Natural killer cell treated with Interleukin-12 subunit alpha and Interleukin-12 subunit beta and Interleukin-15 and Interleukin-18, amount 100 ng/mL, for 72 hours (primary cell): ENCODE measurements around the gene BOC. TPM values are rescaled to one million over a fixed set of nuclear protein-coding genes. Genes with fewer than 3 reads are reported as not detected.

Experiments used
- ATAC-seq, 2 donors: fragments of 150-1000 bp; cut with Tn5 transposase in 1 of 2; sonication (Bioruptor Pico), chemical (Tn5 transposase) in 1 of 2; 2 replicates each; pipeline ENCODE4 v1.10.0; 2021
- DNase-seq: peaks from one replicate; pipeline ENCODE4 v3.0.0; 2022; ENCODE audit warnings: low spot score
- H3K27ac Mint-ChIP-seq, 2 donors: 1 replicate in 1 of 2; 2 replicates in 1 of 2; pipeline ENCODE4 v1.8.0; 2022; ENCODE audit warnings: mixed read lengths in 2 of 2, mild to moderate bottlenecking in 1 of 2, moderate library complexity in 1 of 2
- H3K27me3 Mint-ChIP-seq, 2 donors: 1 replicate in 1 of 2; 2 replicates in 1 of 2; pipeline ENCODE4 v1.8.0; 2022; ENCODE audit warnings: mixed read lengths in 2 of 2
- H3K36me3 Mint-ChIP-seq: one replicate; pipeline ENCODE4 v1.8.0; 2022; ENCODE audit warnings: mixed read lengths
- H3K4me1 Mint-ChIP-seq, 2 donors: 1 replicate in 1 of 2; 2 replicates in 1 of 2; pipeline ENCODE4 v1.8.0; 2022; ENCODE audit warnings: low read depth in 2 of 2, mixed read lengths in 2 of 2, mild to moderate bottlenecking in 1 of 2
- H3K4me3 Mint-ChIP-seq: one replicate; pipeline ENCODE4 v1.8.0; 2022; ENCODE audit warnings: mixed read lengths
- H3K9me3 Mint-ChIP-seq: 2 replicates; pipeline ENCODE4 v1.8.0; 2022; ENCODE audit warnings: mixed read lengths
- total RNA-seq, 2 donors: library from RNA; stranded (reverse); gene quantifications; one replicate each; pipeline ENCODE4 v1.2.3, GENCODE V29; 2022

The BOC gene
- total RNA-seq, 2 donors from 2014 or later, result 1.5 TPM; not detected in 1

DNA sequence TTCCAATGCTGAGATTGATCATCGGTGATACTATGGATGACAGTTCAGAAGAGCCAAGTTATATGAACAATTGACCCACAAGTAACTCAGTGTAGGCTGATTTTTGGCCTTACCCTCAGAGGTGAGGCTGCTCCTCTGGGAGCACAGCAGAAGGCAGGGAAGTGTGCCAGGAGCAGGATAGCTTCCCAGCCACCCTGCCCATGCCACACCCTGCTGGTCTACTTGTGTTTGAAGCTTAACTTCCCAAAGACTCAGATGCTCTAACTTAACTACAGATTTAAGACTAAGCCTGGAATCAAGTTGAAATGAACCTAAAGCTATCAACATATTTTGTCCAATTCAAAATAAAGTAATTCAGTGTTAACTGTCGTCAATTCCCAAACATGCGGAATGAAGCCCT is 77.5 kb downstream of the BOC start:
- Mint-ChIP-seq H3K9me3 (no peaks in the 10 kb centered on the region), H3K27me3 (no peaks in the 10 kb centered on the region)

DNA sequence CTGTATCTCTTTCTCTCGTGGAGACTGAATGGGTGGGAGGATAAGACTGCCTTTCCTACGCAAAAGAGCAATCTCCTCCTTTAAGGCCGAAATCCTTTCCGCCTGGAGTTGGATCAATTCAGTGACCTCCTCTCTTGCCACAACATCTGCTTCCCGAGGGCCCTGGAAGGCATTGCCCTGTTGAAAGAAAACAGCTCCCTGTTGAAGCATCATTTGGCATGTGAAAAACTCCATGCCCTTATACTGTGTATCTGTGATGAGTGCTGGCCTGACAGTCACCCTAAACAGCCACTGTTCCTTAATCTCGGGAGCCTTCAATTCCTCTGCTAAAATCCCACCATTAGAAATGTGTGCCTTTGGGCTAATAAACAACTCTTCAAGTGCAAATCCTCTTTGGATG is 80.2 kb downstream of the BOC start:
- Mint-ChIP-seq H3K4me3 (no peak overlapping the region), H3K27ac (no peak overlapping the region), H3K27me3 (no peaks in the 10 kb centered on the region), H3K9me3 (no peaks in the 10 kb centered on the region), H3K36me3 (no peaks in the 10 kb centered on the region), H3K4me1 (no peaks in the 10 kb centered on the region)
- ATAC-seq (no peak), DNase-seq (no peak)

More for the DNA sequence above, 77.5 kb downstream of the BOC start:
- ATAC-seq, result no peak
- no peaks in the 10 kb centered on the region for H3K4me1 Mint-ChIP-seq
- DNase-seq, result no peak
- H3K36me3 Mint-ChIP-seq, result no peaks in the 10 kb centered on the region
- no peak overlapping the region for H3K4me3 Mint-ChIP-seq
- H3K27ac Mint-ChIP-seq, result no peak overlapping the region

DNA sequence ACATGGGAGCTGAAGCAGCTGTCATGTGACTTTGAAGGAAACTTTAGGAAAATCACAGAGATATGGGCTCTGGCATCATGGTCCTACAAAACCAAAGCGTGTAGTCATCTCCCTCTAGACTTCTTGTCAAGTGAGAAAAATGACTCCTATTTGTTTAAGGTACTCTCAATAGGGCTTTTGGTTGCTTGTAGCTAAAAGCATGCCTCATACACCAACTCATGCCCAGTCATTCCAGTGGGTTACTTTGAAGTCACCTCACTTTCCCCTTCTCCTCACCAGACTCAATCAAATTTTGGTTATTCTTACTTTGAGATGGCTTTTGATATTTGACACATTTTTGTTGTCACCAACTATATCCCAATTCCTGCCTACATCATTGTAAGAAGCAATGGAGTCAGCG is 81.6 kb downstream of the BOC start:
- no peak overlapping the region for H3K27ac Mint-ChIP-seq
- no peaks in the 10 kb centered on the region for H3K27me3 Mint-ChIP-seq
- DNase-seq (no peak), ATAC-seq (no peak)
- no peaks in the 10 kb centered on the region for H3K9me3 Mint-ChIP-seq
- H3K4me3 Mint-ChIP-seq, result no peak overlapping the region
- H3K36me3 Mint-ChIP-seq, result no peaks in the 10 kb centered on the region
- H3K4me1 Mint-ChIP-seq, result no peaks in the 10 kb centered on the region

DNA sequence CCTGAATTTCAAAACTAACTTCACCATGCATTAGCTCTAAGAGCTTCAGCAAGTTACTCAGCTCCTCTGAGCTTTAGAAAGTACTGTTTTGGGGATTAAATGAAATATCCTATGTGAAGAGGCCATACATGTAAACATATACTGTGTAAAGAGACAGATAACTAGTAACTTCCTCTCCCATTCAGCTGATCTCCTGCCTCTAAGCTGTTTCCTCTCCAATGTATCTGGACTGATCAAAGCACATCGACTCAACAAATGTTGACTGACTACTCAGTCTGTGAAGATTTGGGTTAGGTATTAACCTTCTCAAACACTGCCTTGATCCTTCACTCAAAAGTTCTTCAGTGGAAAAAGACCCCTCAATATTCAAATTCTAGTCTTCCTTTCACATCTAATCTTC is 82.0 kb downstream of the BOC start:
- Mint-ChIP-seq H3K4me3 (no peak overlapping the region), H3K27ac (no peak overlapping the region), H3K36me3 (no peaks in the 10 kb centered on the region), H3K9me3 (no peaks in the 10 kb centered on the region), H3K27me3 (no peaks in the 10 kb centered on the region), H3K4me1 (no peaks in the 10 kb centered on the region)
- DNase-seq (no peak), ATAC-seq (no peak)

DNA sequence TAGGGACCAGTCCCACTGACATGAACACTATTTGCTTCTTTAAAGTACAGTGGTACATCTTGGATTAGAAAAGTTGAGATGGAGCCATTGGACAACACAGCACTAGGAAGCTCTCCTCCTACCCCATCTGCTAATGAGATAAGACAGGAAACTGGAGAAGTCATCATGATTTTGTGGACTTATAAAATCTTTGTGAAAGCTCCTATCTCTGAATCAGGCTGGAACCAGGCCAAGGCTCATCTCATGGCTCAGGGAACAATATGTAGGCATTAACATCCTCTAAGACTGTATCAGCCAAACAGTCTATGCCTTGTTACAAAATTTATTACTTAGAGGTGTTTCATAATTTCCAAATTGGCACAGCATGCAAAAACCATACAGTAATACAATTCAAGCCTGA is 84.1 kb downstream of the BOC start:
- no peak for ATAC-seq
- H3K36me3 Mint-ChIP-seq, result no peaks in the 10 kb centered on the region
- no peak for DNase-seq
- no peaks in the 10 kb centered on the region for H3K9me3 Mint-ChIP-seq
- no peak overlapping the region for H3K4me3 Mint-ChIP-seq
- H3K27me3 Mint-ChIP-seq, result no peaks in the 10 kb centered on the region
- H3K4me1 Mint-ChIP-seq, result no peaks in the 10 kb centered on the region
- H3K27ac Mint-ChIP-seq, result no peak overlapping the region

DNA sequence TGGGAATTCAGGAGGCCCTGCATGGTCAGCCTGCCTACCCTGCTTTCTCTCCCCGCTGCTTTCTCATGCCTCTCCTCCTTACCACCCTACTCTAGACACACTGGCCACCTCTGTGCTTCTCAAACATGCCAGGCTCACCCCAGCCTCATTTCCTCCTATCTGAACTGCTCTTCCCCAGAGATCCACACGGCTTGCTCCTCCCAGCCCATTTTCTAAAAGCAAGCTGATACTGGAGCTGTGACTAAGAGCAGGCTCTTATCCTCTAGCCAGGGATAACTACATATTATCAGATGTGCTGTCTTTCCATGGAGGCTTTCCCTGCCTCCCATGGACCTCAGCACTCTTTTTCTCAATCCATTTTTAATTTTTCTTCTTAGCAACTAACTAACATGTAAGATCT is 85.9 kb downstream of the BOC start:
- Mint-ChIP-seq H3K9me3 (no peaks in the 10 kb centered on the region), H3K27me3 (no peaks in the 10 kb centered on the region), H3K4me1 (no peaks in the 10 kb centered on the region), H3K27ac (no peak overlapping the region), H3K4me3 (no peak overlapping the region), H3K36me3 (no peaks in the 10 kb centered on the region)
- ATAC-seq (no peak), DNase-seq (no peak)

DNA sequence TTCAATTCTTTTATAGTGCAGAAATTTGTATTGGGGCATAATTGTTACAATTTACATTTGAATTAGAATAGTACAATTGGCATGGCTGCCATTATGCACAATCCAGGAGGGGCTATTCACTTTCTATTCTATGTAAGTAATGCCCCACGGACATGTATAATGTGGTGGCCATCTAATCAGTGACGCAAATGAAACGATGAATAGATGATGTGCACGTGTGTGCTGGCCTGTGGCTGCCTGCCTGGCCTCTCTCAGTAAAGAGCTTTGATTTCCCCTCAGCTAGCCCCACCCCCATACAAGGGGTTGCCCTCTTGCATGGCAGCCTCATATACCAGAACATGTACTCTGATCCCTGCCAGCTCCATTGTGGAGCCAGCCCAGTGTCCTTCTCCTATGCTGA is 86.5 kb downstream of the BOC start:
- Mint-ChIP-seq H3K4me3 (no peak overlapping the region), H3K27me3 (no peaks in the 10 kb centered on the region), H3K27ac (no peak overlapping the region), H3K36me3 (no peaks in the 10 kb centered on the region), H3K4me1 (no peaks in the 10 kb centered on the region), H3K9me3 (no peaks in the 10 kb centered on the region)
- ATAC-seq (no peak), DNase-seq (no peak)

DNA sequence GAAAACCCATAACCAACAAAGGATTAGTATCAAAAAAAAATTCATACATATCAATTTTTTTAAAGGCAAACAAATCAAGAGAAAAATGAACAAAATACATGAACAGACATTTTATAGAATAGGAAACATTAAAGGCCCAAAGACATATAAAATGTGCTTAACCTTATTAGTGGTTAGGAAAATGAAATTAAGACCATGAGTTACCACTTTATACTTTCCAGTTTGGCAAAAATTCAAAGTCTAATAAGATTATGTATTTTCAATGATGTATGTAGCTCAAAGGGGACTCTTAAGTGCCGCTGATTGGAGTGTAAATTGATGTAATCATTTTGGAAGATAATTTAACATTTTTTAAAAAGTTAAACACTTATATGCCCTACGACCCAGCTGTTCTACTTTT is 89.2 kb downstream of the BOC start:
- DNase-seq (no peak), ATAC-seq (no peak)
- Mint-ChIP-seq H3K27ac (no peak overlapping the region), H3K4me3 (no peak overlapping the region), H3K4me1 (no peaks in the 10 kb centered on the region), H3K36me3 (no peaks in the 10 kb centered on the region), H3K9me3 (no peaks in the 10 kb centered on the region), H3K27me3 (no peaks in the 10 kb centered on the region)

DNA sequence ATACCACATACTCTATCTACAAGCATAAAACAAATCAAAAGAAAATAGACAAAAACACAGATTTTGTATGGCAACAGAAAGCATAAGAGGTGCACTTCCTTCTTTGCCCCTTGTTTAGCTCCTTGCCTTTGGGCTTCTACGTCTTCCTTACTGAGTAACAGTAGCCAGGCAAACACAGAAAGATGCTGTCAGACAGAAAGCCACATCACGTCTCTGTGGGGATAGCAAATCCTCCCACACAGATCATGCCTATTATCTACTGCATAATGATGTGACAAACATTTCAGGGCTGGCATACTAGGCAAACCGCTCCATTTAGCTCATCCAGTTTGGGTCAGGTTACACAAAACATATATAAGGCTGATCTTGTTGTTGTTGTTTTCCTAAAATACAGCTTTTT is 92.7 kb downstream of the BOC start:
- Mint-ChIP-seq H3K27me3 (no peaks in the 10 kb centered on the region), H3K4me3 (no peak overlapping the region), H3K36me3 (no peaks in the 10 kb centered on the region), H3K9me3 (no peaks in the 10 kb centered on the region), H3K27ac (no peak overlapping the region), H3K4me1 (peaks cover 0 to 3% of the 10 kb centered on the region in 2 donors)
- DNase-seq (no peak), ATAC-seq (no peak)

DNA sequence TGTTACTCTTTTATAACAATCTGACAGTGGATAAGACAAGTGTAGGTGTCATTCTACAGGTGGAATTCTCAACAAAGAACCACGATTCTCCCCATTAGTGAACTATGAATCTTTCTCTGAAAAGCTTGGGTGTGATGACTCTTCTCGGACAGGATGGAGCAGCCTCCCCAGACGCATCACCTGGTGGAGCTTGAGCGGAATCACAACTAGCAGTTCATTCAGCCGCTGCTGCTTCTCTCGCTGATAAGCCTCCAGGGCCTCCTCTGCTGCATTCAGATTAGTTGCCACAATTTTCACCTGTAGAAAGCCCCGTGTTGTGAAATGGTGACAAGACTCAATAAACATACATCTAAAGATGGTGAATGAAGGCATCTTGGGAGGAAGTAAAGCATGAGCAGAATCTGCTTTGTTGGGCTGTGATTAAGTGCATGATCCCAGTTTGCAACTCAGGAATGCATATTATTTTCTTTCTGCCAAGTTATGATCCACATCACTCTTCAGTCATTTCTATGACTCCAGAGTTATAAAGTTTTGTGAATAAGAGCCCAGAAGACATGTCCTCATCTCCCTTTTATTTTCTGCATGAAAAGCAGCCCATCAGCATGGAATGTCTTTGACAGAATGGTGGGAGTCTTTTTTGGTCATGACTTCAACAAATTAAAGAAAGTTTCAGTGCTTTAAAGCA is 93.6 kb downstream of the BOC start:
- H3K4me1 Mint-ChIP-seq, result peaks cover 0 to 3% of the 10 kb centered on the region in 2 donors
- H3K36me3 Mint-ChIP-seq, result no peaks in the 10 kb centered on the region
- no peaks in the 10 kb centered on the region for H3K27me3 Mint-ChIP-seq
- no peak overlapping the region for H3K4me3 Mint-ChIP-seq
- H3K9me3 Mint-ChIP-seq, result no peaks in the 10 kb centered on the region
- DNase-seq (no peak), ATAC-seq (no peak)
- H3K27ac Mint-ChIP-seq, result no peak overlapping the region

DNA sequence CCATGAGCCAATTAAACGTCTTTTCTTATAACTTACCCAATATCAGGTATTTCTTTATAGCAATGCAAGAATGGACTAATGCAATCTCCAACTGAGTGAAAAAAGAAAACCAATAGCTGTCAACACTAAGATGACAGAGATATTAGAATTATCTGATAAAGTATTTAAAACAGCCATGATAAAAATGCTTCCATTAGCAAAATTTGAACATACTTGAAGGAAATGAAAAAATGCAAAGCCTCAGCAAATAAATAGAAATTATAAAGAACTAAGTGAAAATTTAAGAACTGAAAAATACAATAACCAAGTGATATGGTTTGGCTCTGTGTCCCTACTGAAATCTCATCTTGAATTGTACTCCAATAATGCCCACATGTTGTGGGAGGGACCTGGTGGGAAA is 99.6 kb downstream of the BOC start:
- Mint-ChIP-seq H3K9me3 (peaks cover 9% of the 10 kb centered on the region), H3K36me3 (peaks cover 32% of the 10 kb centered on the region), H3K27me3 (no peaks in the 10 kb centered on the region), H3K27ac (no peak overlapping the region), H3K4me1 (peaks cover 0 to 3% of the 10 kb centered on the region in 2 donors), H3K4me3 (no peak overlapping the region)
- ATAC-seq, result no peak
- DNase-seq, result no peak

DNA sequence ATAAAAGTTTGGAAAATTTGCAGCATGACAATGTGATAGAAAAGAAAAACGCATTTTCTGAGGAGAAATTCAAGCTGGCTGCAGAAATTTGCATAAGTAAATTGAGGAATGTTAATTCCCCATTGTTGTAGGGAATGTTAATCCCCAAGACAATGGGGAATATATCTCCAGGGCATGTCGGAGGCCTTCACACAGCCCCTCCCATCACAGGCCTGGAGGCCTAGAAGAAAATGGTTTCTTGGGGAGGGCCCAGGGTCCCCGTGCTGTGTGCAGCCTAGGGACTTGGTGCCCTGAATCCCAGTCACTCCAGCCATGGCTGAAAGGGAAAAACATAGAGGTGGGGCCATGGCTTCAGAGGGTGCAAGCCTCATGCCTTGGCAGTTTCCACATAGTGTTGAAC is 101.1 kb downstream of the BOC start:
- DNase-seq (no peak), ATAC-seq (no peak)
- H3K9me3 Mint-ChIP-seq, result peaks cover 9% of the 10 kb centered on the region
- H3K4me3 Mint-ChIP-seq, result no peak overlapping the region
- H3K36me3 Mint-ChIP-seq, result peaks cover 37% of the 10 kb centered on the region
- no peaks in the 10 kb centered on the region for H3K27me3 Mint-ChIP-seq
- peaks cover 0 to under 1% of the 10 kb centered on the region in 2 donors for H3K4me1 Mint-ChIP-seq
- no peak overlapping the region for H3K27ac Mint-ChIP-seq

DNA sequence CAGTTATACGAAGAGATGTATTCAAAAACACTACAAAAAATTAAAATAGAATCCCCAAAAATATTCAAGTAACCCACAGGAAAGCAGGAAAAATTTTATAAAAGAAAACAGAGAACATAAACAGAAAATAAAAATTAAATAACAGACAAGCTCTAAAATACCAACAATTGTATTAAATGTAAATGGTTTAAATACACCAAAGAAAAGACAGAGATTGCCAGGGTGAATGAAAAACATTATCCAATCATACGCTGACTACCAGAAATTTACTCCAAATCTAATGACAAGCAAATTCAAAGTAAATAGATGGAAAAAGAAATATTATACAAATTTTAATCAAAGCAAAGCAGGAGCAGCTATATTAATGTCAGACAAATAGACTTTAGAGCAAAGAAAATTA is 103.6 kb downstream of the BOC start:
- Mint-ChIP-seq H3K9me3 (peaks cover 9% of the 10 kb centered on the region), H3K4me1 (no peaks in the 10 kb centered on the region), H3K27me3 (no peaks in the 10 kb centered on the region), H3K4me3 (no peak overlapping the region), H3K27ac (no peak overlapping the region), H3K36me3 (peaks cover 37% of the 10 kb centered on the region)
- no peak for ATAC-seq
- DNase-seq, result no peak

DNA sequence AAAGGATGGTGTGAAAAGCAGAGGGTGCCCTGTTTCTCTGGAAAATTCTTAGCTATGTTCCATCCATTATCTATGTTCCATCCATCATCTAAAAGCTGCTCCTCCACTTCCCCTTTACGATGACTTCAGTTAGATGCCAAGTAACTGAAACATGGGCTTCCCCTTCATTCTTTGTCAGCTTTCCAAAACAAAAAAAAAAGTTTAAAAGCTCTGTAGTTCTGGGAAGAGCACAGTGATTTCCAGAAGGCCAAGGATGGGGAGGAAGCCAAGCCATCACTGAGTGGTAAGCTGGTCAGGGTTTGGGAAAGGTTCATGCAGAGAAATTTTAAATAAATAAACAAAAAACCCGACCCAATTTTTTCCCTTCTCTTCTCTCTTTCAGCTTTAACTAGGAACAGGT is 118.4 kb downstream of the BOC start:
- Mint-ChIP-seq H3K36me3 (no peaks in the 10 kb centered on the region), H3K27ac (no peak overlapping the region), H3K4me3 (no peak overlapping the region), H3K9me3 (no peaks in the 10 kb centered on the region), H3K27me3 (no peaks in the 10 kb centered on the region), H3K4me1 (no peaks in the 10 kb centered on the region)
- ATAC-seq, result no peak
- no peak for DNase-seq

DNA sequence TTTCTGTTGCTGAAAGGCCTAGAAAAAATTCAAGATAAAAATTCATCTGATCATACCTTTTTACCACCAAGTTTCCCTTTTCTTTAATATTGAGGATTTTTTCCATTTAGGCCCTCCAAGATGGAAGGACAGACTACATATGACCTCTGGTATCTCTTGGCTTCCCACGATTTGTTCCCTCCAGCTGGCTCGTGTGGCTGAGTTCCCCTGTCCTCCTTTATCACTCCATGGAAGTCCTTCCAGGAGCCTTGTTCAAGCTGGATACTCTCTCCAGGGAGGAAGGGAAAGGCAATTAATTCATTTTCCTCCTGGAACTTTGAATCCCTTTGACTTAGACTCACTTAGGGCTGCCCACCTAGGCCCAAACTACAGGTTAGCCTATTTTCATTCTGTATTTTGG is 119.4 kb downstream of the BOC start:
- ATAC-seq (no peak), DNase-seq (no peak)
- H3K27me3 Mint-ChIP-seq, result no peaks in the 10 kb centered on the region
- no peak overlapping the region for H3K27ac Mint-ChIP-seq
- H3K36me3 Mint-ChIP-seq, result no peaks in the 10 kb centered on the region
- no peaks in the 10 kb centered on the region for H3K9me3 Mint-ChIP-seq
- H3K4me3 Mint-ChIP-seq, result no peak overlapping the region
- H3K4me1 Mint-ChIP-seq, result no peaks in the 10 kb centered on the region
